Bladder microvascular endothelial cell (primary cell): ENCODE data around the gene NCOR2. TPM values are rescaled to one million over a fixed set of nuclear protein-coding genes. Genes with fewer than 3 reads are reported as not detected.

Experiments used
- total RNA-seq: library from RNA; depleted of rRNA; stranded (reverse); fragments of >200 nt; gene quantifications from 2 replicates; pipeline ENCODE4 v1.2.3, GENCODE V29; 2014

NCOR2 gene
- 14.6 and 34.2 TPM in 2 replicates for total RNA-seq

DNA sequence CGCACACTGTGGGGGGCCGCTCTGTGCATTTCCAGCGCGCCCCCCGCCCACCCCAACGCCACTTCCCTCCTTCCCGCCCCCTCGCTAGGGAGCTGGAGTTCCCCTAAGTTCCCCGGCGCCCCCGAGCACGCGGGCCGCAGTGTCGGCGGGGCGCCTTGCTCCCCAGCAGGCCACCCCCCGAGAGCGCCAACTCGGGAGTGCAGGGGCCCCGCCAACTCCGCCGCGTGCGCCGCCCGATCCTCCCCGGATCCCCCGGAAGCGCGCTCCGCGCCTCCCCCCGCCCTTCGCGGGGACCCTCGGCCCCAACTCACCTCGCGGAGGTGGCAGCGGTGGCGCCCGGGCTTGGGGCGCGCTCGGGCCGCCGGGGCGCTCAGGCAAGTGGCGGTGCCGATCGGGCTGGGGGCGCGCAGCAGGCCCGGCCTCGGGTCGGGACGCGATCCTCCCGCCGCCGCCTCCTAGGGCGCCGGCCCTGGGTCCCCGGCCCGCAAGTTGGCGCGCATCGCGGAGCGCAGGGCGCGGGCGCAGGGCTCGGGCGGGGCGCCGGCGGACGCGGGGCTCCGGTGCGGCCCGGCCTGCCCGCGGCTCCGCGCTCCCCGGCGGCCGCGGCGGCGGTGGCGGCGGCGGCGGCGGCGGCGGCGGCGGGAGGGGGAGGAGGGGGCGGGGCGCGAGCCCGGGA is at the start of gene NCOR2:
NCOR2 (minus strand) TSS at position 616 of the 676 bp plus-strand sequence. CDS start 72,361 bp downstream, outside the sequence.

